GM18526 (cell line): ENCODE data around the gene DBF4B.

Source experiments
- POLR2A ChIP-seq: IDR thresholded peaks from 3 replicates; pipeline ENCODE4 v1.6.1; 2011; ENCODE audit not compliant: insufficient read length; ENCODE audit errors: extremely low read depth

The DBF4B gene

DNA sequence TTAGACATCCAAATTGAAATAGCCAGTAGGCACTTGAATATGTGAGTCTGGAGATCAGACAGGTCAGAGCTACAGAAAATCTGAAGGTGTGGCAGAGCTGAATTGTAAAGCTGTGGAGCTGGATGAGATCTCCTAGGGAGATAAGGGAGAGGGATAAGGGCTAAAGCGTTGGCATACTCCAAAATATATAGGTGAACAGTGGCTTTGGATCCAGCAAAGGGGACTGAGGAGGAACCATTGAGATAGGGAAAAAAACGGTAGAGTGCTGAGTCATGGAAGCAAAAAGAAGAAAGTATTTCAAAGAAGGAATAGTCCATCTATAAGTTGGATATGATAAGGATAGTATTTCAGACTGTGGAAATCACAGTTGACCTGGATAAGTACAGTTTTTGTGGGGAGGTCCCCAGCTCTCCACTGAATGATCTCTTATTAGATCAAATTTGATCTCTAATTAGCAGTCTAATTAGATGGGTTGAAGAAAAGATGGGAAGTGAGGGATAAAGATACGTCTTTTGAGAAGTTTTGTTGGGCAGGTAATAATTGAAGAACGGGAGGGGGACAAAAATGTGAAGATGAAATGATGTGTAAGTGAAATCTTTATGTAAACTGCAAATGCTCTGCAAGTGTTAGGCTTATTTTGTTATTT lies 587 bp upstream of the DBF4B start:
- TF ChIP-seq POLR2A = no peak

DNA sequence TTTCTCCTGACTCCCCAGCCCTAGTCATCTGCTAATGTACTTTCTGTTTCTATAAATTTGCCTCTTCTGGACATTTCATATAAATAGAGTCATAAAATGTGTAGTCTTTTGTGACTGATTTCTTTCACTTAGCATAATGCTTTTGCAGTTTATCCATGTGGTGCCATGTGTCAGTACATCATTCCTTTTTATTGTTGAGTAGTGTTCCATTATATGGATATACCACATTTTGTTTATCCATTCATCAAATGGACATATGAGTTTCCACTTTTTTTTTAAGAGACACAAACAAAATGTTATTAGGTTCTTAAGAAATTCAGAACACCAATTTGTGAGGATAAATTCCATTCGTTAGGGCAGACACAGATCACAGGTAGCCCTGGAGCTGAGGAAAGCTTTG lies 11.0 kb downstream of the DBF4B start:
- TF ChIP-seq POLR2A = no peak

DNA sequence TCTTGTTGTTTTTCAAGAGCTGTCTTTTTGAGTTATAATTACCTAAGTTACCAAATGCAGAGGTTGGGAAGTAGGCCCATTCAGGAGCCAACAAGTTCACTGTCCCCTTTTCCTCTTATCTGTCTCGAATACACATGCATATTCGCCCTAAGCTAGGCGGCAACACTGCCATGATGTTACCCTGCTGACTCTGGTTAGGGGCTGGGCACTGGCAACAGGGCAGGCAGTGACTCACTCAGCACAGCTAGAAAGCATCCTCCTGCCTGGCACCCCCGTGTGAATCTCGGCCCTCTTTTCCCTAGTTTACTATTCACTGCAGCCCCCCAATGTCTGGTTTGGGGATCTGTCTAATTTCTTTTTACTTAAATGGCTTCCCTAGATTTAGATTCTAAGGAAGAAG lies 13.8 kb downstream of the DBF4B start:
- no peak for TF ChIP-seq POLR2A

DNA sequence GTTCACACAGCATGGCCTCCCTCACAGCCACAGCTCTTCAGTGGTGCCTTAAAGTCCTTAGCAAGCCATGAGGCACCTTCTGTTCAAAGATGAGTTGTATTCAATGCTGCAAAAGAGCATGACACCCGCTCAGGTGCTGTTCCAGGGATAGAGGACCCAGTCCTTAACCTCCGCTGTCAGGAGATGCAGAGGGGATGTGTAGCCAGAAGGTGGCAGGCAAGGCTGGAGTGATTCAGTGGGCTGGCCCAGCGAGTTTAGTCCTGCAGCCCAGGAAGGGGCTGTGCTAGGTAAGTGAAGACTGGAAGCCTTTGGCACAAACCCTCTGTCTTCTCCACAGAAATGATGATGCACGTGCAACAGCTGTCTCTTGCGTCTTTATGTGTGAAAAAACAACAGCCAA lies 25.3 kb downstream of the DBF4B start:
- no peak for TF ChIP-seq POLR2A

DNA sequence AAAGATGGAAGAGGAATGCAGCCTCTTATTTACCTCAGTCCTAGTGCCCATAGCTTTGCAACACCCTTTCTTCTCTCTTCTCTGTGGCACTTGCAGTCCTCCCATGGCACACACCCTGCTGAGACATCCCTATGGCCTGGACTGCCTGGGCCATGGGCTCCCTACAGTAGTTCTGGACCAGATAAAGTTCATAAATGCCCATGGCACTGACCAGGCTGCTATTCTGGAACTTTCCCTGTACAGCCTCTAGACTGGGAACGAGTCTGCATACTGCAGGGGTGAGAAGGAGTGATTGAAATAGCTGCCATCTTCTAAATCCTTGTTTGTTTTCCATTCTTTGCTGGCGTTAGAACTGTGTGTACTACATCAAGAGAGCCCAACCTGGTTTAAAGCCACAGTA lies 25.8 kb downstream of the DBF4B start:
- no peak for TF ChIP-seq POLR2A

DNA sequence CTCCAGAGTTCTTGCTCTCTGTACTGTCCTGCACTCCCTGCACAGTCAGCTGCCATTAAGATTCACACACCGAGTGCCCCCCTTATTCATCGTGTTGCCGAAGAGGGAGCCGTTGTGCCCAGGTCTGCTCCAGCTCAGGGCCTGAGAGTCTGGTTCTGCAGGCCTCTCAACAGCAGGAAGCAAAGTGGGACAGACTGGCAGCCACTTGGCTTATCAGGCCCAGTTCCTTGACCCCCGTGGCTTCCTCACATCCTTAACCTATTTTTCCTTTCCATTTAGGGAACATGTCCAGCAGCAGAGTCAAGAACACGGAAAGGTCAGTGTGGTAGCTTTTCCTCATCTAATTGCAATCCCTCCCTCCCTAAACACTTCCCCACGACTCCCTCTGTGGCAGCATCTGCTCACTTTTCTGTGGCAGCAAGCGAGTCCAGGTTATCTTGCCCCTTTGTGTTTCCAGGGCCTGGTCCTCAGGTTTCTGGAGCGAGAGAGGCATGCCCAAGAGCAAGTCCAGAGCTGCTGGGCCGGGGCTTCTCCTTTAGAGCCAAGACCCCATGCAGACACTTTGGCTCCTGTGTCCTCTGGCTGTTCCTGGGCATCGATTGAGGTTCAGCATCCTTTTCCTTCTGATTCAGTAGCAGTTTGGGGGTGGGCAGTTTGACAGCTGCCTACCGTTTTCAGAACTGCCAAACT lies 28.2 kb downstream of the DBF4B start:
- TF ChIP-seq POLR2A = no peak

DNA sequence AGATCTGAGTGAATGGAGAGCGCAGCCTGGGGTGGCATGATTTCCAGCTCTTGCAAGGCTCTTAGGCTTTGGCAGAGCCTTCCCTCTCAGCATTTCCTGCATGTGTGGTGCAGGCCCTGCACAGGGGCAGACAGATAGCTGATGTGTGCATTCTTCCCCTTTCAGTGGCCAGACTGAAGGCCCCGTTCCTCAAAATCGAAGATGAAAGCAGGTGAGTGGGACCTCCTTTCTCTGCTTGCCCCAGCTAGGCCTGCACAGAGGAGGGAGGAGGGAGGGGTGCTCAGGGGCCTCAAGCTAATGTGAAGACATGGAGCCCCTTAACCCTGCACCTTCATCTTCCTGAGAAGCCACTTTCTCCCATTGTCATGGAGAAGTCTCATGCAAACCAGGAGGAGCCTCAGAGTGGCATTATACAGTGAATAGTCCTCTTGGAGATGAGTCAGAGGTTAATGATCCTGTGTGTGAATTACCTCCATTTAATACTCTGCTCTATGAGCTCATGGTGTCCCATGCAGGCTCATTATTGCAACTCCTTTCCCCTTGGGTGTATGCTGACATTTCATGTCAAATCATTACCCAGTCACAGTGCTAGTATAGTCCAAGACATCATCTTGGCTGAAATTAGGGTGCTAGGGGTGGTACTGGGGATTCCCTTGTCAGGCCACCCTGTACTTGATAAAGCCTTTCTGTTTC lies 29.9 kb downstream of the DBF4B start:
- TF ChIP-seq POLR2A = no peak

DNA sequence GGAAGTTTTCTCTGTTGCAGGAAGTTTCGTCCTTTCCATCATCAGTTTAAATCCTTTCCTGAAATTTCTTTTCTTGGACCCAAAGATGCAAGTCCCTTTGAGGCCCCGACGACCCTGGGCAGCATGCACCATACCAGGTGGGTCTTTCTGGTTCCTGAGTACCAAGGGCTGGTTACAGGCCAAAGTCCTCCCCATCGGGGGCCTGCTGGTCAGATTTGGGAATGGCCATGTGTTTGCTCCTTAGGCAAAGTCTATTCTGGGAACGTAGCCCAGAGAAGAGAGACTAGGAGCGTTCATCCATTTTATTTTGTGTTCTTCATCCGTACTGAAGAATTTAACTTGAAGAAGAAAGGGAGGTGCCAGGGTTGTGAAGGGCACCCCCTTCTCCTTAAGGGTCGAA lies 32.9 kb downstream of the DBF4B start:
- no peak for TF ChIP-seq POLR2A

DNA sequence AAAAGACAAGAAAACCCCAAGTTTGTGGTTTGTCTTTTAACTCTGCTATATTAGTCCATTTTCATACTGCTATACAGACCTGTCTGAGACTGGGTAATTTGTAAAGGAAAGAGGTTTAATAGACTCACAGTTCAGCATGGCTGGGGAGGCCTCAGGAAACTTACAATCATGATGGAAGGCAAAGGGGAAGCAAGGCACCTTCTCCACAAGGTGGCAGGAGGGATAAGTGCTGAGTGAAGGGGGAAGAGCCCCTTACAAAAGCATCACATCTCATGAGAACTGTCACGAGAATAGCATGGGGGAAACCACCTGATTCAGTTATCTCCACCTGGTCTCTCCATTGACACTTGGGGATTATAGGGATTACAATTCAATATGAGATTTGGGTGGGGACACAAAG lies 36.8 kb downstream of the DBF4B start:
- no peak for TF ChIP-seq POLR2A

DNA sequence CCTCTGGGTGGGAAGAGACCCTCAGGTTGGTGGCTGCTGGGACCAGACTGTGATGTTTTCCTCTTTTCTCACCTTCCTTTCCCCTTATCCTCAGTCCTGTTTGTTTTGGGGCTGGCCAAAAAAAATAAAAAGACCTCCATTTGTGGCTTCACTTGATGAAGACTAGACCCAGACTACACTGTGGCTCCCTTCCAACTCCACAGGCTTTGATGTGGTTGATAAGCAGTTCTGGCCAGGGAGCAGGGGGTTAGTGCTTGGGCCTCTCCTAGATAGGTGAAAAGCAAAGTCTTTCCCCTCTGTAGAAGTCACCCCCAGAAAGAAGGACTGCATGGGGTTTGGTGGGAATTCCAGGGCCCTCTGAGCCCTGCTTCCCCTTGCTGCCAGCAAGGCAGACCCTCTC lies 39.1 kb downstream of the DBF4B start:
- TF ChIP-seq POLR2A = no peak

DNA sequence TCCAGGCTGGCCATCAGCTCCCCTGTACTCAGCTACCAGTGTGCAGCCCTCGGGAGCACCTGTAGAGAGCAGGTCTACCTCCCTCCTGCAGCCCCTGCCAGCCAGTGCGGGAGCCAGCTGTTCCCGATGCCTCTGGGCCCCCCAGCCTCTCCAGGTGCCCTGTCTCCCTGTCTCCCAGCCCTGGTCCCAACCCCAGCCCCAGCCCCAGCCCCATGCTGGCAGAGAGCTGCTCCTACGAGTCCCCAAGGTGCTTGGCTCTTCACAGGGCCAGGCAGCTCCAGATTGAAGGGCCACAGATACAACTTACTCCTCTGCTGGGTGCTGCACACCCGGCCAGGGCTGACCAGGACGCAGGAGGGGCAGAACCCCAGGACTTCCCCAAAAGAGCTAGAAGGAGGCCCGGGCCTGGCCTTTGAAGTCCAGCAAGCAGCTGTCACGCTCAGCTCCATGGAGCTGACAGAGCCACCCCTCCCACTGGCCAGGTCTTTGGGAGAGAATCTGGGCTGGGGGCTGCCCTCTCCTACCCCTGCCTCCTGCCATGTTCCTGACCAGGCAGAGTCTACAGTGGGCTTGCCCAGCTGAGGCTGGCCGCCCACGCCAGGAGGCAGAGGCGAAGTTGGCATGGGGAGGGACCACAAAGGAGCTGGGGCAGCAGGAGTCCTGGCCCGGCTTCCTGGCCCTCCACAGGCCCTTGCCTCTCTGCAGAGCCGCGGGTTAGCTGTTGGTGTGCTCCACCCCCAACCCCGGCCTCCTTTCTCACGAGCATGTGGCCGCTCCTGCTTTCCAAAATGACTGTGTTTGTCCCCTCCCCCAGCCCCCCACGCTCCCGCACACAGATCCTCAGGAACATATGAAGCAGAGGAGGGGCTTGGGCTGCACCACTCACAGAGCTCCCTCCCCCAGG lies 40.9 kb downstream of the DBF4B start:
- no peak for TF ChIP-seq POLR2A

DNA sequence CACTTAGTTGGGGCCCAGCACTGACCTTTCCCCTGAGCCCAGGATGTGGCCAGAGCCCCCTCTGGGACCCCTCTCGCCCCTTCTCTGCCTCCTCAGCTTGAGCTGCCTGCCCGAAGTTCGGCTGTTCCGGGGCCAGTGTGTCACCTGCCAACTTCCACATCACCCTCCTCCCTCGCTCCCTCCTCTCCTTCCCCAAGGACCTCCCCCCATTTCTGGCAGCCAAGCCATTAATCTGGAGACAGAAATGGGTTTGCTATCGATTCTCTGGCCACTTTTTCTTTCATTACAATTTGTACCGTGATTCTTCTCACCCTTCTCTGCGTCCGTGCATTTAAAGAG lies 41.5 kb downstream of the DBF4B start:
- no peak for TF ChIP-seq POLR2A

DNA sequence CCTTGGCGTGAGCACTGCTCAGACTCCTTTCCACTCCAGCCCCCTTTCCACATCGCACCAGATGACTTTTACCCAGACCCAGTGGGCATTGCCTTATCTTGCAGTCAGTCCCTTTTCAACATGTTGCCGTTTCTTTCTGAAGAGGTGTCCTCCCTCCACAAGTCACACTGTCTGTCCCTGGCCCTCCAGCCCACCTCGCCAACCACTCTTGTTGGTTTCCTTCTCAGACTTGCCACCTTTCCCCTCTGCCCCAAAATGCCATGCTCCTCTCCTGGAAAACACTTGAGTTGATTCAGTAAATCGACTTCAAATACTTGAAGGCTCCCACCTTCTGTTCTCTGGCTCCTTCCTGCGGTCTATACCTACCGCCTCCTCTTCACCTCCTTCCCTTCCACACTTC lies 42.9 kb downstream of the DBF4B start:
- TF ChIP-seq POLR2A = no peak

DNA sequence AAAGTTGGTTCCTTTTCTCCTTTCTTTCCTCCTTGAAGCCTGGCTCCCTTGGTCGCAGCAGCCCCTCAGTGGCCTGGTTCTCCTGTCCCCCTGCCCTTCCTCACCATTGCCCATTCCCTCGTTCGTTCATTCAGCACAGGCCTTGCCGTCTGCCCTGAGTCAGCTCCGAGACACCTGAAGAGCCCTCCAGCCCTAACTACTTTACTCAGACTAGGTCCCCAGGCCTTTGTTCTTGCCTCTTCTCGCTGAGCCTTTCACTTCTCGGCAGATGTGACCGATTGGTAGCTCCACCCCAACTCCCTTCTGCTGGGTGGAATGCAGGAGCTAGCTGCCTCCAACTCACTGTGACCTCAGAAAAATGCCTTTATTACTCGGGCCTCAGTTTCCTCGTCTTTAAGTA lies 43.3 kb downstream of the DBF4B start:
- no peak for TF ChIP-seq POLR2A
